GM19328 (cell line): ENCODE data around the gene WWC1.
"Not testable (repeated sequence)": the region's sequence is repeated elsewhere in the genome, so short reads cannot be mapped to it uniquely, and the experiment has no call there.

Experiments
- ATAC-seq: cut with Tn5 transposase; IDR thresholded peaks from one replicate; pipeline ENCODE4 v1.9.1; 2021; ENCODE audit warnings: mild to moderate bottlenecking, moderate library complexity; ENCODE audit not compliant: unreplicated experiment

WWC1 gene

GRCh38 chr5:168329302-168329701 lies 37.9 kb downstream of the WWC1 start:
- no peak for ATAC-seq

- no peak for ATAC-seq
Observed at GRCh38 chr5:168332042-168332441, 40.6 kb downstream of the WWC1 start.

GRCh38 chr5:168334280-168334679 lies 42.8 kb downstream of the WWC1 start:
- ATAC-seq = no peak

DNA sequence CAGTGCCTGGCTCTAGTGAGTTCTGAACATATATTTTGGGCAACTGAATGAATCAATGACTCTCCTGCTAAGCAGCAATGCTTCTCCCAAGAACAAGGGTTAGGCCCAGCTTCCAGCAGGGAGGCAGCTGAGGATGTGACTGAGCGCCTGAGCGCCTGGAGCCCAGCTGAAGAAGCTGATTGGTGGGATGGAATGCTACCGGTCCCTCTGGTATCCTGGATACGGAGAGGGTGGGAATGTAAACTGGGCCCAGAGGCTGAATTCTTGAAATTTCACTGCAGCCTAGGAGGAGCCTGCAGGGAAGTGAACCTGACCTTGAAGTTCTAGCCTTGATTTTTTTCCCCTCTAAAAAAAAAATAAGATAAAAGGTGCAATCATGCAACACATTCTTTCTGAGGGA lies 43.2 kb downstream of the WWC1 start:
- no peak for ATAC-seq

GRCh38 chr5:168337361-168337760 lies 45.9 kb downstream of the WWC1 start:
- no peak for ATAC-seq

DNA sequence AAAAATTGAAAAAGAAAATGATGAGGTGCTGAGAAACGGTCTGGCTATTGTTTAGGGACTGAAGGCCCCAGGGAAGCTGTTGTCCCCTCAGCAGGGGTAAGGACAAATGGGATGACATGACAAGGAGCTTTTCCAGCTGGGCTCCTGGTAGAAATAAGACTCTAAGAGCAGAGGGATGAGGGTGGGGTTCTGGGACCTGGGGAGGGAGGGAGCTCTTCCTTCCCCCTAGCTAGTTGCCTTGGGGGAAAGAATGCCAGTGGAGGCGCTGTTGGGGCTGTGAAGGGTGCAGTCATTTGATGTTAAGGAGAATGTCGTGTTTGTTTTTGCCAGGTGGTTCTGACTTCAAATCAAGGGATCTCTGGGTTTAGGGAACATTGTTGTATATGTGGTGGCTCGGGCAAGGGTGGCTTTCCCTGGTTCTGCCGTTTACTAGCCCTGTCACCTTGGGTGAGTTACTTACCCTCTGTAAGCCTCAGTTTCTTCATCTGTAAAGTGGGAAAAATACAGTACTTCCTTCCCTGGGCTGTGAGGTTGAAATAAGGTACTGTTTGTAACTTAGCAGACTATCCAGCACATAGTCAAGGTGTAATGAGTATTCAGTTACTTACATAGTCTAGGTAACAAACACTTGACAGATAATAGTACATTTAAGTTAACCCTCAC lies 47.8 kb downstream of the WWC1 start:
- no peak for ATAC-seq

DNA sequence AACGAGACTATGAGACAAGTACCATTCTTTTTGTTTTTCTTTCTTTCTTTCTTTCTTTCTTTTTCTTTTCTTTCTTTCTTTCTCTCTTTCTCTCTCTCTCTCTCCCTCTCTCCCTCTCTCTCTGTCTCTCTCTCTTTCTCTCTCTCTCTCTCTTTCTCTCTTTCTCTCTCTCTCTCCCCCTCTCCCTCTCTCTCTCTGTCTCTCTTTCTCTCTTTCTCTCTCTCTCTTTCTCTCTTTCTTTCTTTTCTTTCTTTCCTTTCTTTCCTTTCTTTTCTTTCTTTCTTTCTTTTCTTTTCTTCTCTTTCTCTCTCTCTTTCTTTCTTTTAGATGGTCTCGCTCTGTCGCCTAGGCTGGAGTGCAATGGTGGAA lies 48.3 kb downstream of the WWC1 start:
- ATAC-seq = not testable (repeated sequence)

DNA sequence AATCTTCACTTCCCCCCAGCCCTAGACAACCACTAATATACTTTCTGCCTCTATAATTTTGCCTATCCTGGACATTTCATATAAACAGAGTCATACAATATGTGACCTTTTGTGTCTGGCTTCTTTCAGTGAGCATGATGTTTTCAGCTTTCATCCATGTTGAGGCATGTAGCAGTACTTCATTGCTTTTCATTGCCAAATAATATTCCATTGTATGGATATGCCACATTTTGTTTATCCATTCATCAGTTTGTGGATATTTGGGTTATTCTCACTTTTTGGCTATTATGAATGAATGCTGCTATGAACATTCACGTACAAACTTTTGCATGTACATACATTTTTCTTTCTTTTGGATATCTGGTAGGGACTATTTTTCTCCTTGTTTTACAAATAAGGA lies 49.0 kb downstream of the WWC1 start:
- ATAC-seq = no peak

GRCh38 chr5:168341178-168341577 lies 49.7 kb downstream of the WWC1 start:
- ATAC-seq = no peak

- no peak for ATAC-seq
Observed at GRCh38 chr5:168342151-168342825, 50.8 kb downstream of the WWC1 start.

DNA sequence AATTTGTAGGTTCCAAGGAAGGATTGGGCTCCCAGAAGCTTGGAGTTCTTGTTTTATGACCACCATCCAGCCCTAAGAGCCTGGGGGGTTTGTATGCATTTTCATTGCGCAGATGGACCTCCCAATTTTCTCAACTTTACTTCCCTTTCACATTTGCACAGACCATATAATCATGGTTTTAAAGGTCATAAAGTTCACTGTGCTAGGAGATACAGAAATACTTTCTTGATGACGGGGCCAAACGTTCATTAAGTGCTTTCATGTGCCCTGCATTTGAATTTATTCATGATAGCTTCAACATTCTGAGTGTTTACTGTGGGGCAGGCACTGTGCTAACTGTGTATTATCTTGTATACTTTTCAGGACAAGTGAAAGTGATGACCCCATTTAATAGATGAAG lies 51.5 kb downstream of the WWC1 start:
- ATAC-seq = no peak

DNA sequence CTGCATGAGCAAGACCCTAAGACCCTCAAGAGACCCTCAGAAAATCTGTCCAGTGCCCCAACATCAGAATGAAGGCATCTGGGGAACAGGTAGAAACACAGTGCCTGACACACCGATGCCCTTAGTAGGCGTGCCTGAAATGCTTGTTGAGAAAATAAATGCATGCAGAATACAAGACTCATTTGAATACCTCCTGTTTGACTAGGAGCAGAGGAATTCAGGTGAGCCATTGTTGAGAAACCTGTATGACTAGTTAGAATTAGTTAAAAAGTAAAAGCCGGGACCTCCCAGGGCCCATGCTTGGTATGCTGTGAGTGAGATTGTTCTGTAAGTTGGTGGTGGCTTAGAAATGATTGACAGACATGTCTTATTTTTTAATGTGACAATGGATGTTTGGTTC lies 55.0 kb downstream of the WWC1 start:
- ATAC-seq = no peak

DNA sequence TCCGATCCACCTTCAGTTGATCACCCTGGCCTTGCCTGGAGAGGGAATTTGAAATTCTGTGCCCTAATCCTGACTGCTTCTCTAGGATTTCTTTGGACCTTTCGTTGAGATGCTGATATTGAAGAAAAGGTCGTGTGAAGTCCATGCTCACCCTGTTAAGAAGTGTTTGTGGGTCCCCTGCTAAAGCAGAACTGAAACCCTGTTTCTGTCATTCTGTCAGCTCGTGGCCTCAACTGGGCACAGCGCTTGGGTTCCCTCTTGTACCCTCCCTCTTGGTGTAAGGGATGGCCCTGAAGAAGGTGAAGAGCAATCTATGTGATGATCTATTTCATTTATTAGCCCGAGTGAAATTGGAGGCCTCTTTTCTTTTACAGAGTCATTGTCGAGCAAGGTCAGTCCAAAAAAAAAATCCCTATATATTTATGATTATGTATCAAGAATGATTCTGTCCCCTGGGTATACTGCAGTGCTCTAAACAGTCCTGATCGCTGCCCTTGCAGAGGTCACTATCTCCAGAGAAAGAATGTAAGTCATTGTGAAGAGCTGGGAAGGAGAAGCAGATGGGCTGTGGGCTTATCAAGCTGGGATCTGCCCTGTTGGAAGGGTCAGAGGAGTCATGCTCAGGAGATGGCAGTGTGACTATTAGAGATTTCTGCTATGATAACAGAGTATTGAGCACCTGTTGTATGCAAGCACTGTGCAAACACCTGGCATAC lies 56.1 kb downstream of the WWC1 start:
- ATAC-seq = peak; percentile 59

- no peak for ATAC-seq
Observed at GRCh38 chr5:168348084-168348414, 56.6 kb downstream of the WWC1 start.

GRCh38 chr5:168350315-168350714 lies 58.9 kb downstream of the WWC1 start:
- ATAC-seq = no peak

- ATAC-seq = no peak
Observed at GRCh38 chr5:168353216-168353957, 61.9 kb downstream of the WWC1 start.

- ATAC-seq = no peak
Observed at GRCh38 chr5:168354397-168354796, 63.0 kb downstream of the WWC1 start.

DNA sequence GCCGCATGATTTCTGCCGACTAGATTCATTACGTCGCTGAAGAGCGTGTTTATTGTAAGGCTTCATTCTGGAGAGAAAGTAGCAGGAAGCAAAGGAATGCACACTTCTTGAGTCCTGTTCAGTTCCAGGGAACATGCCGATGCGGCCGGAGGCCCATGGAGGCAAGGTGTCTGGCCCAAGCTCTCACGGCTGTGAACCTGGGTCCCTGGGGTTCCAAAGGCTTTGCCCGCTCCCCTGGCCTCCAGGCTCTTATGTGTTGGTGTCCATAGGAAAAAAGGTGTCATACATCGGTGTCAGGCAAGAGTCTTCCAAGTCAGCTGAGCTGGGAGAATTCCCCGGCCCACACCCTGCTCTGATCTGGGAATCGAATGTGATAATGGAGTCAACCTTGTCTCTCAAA lies 64.7 kb downstream of the WWC1 start:
- no peak for ATAC-seq

- no peak for ATAC-seq
Observed at GRCh38 chr5:168356592-168356991, 65.1 kb downstream of the WWC1 start.

GRCh38 chr5:168357876-168358275 lies 66.4 kb downstream of the WWC1 start:
- no peak for ATAC-seq

- no peak for ATAC-seq
Observed at GRCh38 chr5:168359820-168360460, 68.5 kb downstream of the WWC1 start.
